Epithelial cell of proximal tubule (primary cell): Measurements from ENCODE around the gene FUT1. TPM values are rescaled to one million over a fixed set of nuclear protein-coding genes. Genes with fewer than 3 reads are reported as not detected.

Experiments
- DNase-seq: peaks from one replicate; pipeline ENCODE4 v3.0.0-alpha.2; 2011; ENCODE audit warnings: low read depth
- H3K4me3 ChIP-seq: 2 replicates; pipeline ENCODE4 v1.5.1; 2011; ENCODE audit warnings: low read depth, mild to moderate bottlenecking, low read length
- CTCF ChIP-seq: conservative IDR thresholded peaks from 2 replicates; pipeline ENCODE4 v1.5.1; 2012; ENCODE audit warnings: low read depth, mild to moderate bottlenecking, low read length
- total RNA-seq: library from RNA; depleted of rRNA; stranded (reverse); fragments of >200 nt; gene quantifications from 2 replicates; pipeline ENCODE4 v1.2.3, GENCODE V29; 2015

FUT1 gene
- total RNA-seq, 1 donor from 2014 or later, result 2.9 TPM

GRCh38 chr19:48760504-48761205, 8.2 kb upstream of the FUT1 start:
- no peak for TF ChIP-seq CTCF
- H3K4me3 ChIP-seq, result no peak overlapping the region
- no peak for DNase-seq

GRCh38 chr19:48757741-48758144, 5.3 kb upstream of the FUT1 start:
- DNase-seq, result no peak
- TF ChIP-seq CTCF, result no peak

GRCh38 chr19:48757089-48757675, 4.7 kb upstream of the FUT1 start:
- DNase-seq, result no peak
- H3K4me3 ChIP-seq, result no peak overlapping the region
- TF ChIP-seq CTCF, result no peak

More at GRCh38 chr19:48757741-48758144, 5.3 kb upstream of the FUT1 start:
- H3K4me3 ChIP-seq, result no peak overlapping the region

GRCh38 chr19:48756686-48757085, 4.2 kb upstream of the FUT1 start:
- no peak for DNase-seq
- no peak overlapping the region for H3K4me3 ChIP-seq
- no peak for TF ChIP-seq CTCF

GRCh38 chr19:48756212-48756611, 3.8 kb upstream of the FUT1 start:
- H3K4me3 ChIP-seq, result no peak overlapping the region
- no peak for TF ChIP-seq CTCF

GRCh38 chr19:48755787-48756186, 3.3 kb upstream of the FUT1 start:
- no peak for DNase-seq
- H3K4me3 ChIP-seq, result no peak overlapping the region
- no peak for TF ChIP-seq CTCF

More at GRCh38 chr19:48756212-48756611, 3.8 kb upstream of the FUT1 start:
- DNase-seq, result no peak
